Caco-2 (cell line): Measurements from ENCODE around the gene SLC28A1. TPM values are rescaled to one million over a fixed set of nuclear protein-coding genes. Genes with fewer than 3 reads are reported as not detected.

Source experiments
- BruUV-seq: library from RNA; stranded (reverse); fragments of 400-500 nt; replicated peaks from 2 replicates; lab custom pipeline; 2021; lab: Mats Ljungman, UMichigan
- CTCF ChIA-PET: fragments of 300-600 bp; sonication (Branson Sonifier 250); formaldehyde crosslinking; loops from one replicate; lab custom pipeline; 2022; ENCODE audit warnings: antibody characterized with exemption; lab: Charles Lee
- POLR2A ChIA-PET: fragments of 300-600 bp; sonication (Branson Sonifier 250); formaldehyde crosslinking; loops from one replicate; lab custom pipeline; 2022; ENCODE audit warnings: antibody characterized with exemption; lab: Charles Lee
- DNase-seq, 2 experiments: peaks; one replicate each; pipeline versions ENCODE4 v3.0.0 to v3.0.0-alpha.2; 2020 to 2022
- H3K27me3 ChIP-seq: replicated peaks from 2 replicates; pipeline ENCODE4 v1.6.0; 2011; ENCODE audit warnings: low read length; ENCODE audit not compliant: control insufficient read depth, insufficient read depth
- H3K36me3 ChIP-seq: 2 replicates; pipeline ENCODE4 v1.5.1; 2011; ENCODE audit warnings: low read length; ENCODE audit not compliant: control insufficient read depth, insufficient read depth
- H3K4me1 ChIP-seq: fragments of 250-450 bp; sonication (Bioruptor Pico); 2 replicates; pipeline ENCODE4 v1.5.1; 2020; ENCODE audit warnings: mild to moderate bottlenecking
- H3K4me3 ChIP-seq: 2 replicates; pipeline ENCODE4 v1.5.1; 2011; ENCODE audit warnings: low read depth, mild to moderate bottlenecking, control low read depth, low read length
- H3K9me3 ChIP-seq: fragments of 250-450 bp; sonication (Bioruptor Pico); 2 replicates; pipeline ENCODE4 v1.5.1; 2020; ENCODE audit warnings: mild to moderate bottlenecking, moderate library complexity
- H3K27ac Mint-ChIP-seq: one replicate; pipeline ENCODE4 v1.8.0; 2022; ENCODE audit warnings: mixed read lengths; ENCODE audit not compliant: unreplicated experiment
- H3K27me3 Mint-ChIP-seq: one replicate; pipeline ENCODE4 v1.8.0; 2022; ENCODE audit warnings: mixed read lengths; ENCODE audit not compliant: insufficient read depth, unreplicated experiment
- H3K36me3 Mint-ChIP-seq: one replicate; pipeline ENCODE4 v1.8.0; 2022; ENCODE audit warnings: mild to moderate bottlenecking, mixed read lengths; ENCODE audit not compliant: insufficient read depth, unreplicated experiment
- H3K4me1 Mint-ChIP-seq: one replicate; pipeline ENCODE4 v1.8.0; 2022; ENCODE audit warnings: low read depth, mixed read lengths; ENCODE audit not compliant: unreplicated experiment
- H3K4me3 Mint-ChIP-seq: one replicate; pipeline ENCODE4 v1.8.0; 2022; ENCODE audit warnings: mild to moderate bottlenecking, moderate library complexity, mixed read lengths; ENCODE audit not compliant: unreplicated experiment
- H3K9me3 Mint-ChIP-seq: one replicate; pipeline ENCODE4 v1.8.0; 2022; ENCODE audit warnings: mixed read lengths; ENCODE audit not compliant: unreplicated experiment
- intact Hi-C: fragments of 100-400 bp; cut with micrococcal nuclease; formaldehyde crosslinking; loops from one replicate; pipeline ENCODE4 v1.10.0; 2022; ENCODE audit not compliant: unreplicated experiment
- total RNA-seq: library from RNA; stranded (reverse); gene quantifications from 2 replicates; pipeline ENCODE4 v1.2.3, GENCODE V29; 2022
- TF ChIP-seq, protein P1 (sequence below), 2 experiments: fragments of 200-600 bp in 1 of 2; IDR thresholded peaks; 1 replicate in 1 of 2; 2 replicates in 1 of 2; pipeline versions ENCODE4 v1.5.1 to v1.8.0; 2011 to 2022; ENCODE audit warnings: antibody characterized with exemption in 1 of 2, control low read depth in 1 of 2, inconsistent platforms in 1 of 2, low read depth in 1 of 2, low read length in 1 of 2, mild to moderate bottlenecking in 1 of 2, moderate library complexity in 1 of 2; ENCODE audit not compliant: insufficient read depth in 1 of 2, severe bottlenecking in 1 of 2, unreplicated experiment in 1 of 2

SLC28A1 gene
- total RNA-seq, 1 experiment from 2014 or later: not detected

DNA sequence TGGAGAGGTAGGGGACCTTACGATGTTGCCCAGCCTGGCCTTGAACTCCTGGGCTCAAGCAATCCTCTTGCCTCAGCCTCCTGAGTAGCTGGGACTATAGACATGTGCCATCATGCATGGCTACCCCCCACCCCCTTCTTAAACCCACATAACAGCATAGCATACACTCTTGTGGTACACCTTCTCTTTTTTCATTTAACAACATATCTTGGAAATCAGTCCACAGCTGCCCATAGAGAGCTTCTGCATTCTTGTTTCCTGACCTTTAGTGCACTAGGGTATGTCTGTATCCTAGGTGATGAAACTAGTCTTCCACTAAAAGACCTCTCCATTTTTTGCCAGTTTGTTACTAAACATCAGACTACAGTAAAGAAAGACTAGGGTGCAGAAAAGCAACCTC lies 33.0 kb downstream of the SLC28A1 start:
- H3K9me3 ChIP-seq: no peaks in the 10 kb centered on the region
- peaks cover 3% of the 10 kb centered on the region for H3K36me3 Mint-ChIP-seq
- no peak overlapping the region for H3K4me3 Mint-ChIP-seq
- TF ChIP-seq, protein P1, sequence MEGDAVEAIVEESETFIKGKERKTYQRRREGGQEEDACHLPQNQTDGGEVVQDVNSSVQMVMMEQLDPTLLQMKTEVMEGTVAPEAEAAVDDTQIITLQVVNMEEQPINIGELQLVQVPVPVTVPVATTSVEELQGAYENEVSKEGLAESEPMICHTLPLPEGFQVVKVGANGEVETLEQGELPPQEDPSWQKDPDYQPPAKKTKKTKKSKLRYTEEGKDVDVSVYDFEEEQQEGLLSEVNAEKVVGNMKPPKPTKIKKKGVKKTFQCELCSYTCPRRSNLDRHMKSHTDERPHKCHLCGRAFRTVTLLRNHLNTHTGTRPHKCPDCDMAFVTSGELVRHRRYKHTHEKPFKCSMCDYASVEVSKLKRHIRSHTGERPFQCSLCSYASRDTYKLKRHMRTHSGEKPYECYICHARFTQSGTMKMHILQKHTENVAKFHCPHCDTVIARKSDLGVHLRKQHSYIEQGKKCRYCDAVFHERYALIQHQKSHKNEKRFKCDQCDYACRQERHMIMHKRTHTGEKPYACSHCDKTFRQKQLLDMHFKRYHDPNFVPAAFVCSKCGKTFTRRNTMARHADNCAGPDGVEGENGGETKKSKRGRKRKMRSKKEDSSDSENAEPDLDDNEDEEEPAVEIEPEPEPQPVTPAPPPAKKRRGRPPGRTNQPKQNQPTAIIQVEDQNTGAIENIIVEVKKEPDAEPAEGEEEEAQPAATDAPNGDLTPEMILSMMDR (IDR thresholded peaks at IDR 0.05; ENCODE audit: insufficient read depth in 1 of 2, low read depth in 1 of 2, low read length in 1 of 2, severe bottlenecking in 1 of 2, unreplicated experiment in 1 of 2): no peak
- ChIA-PET CTCF (no interaction called here), POLR2A (no interaction called here)
- no peaks in the 10 kb centered on the region for H3K27me3 Mint-ChIP-seq
- no TSS peak for BruUV-seq
- H3K9me3 Mint-ChIP-seq: no peaks in the 10 kb centered on the region
- H3K4me3 ChIP-seq: no peak overlapping the region
- DNase-seq: no peak
- intact Hi-C loops: no loop called here
- H3K27ac Mint-ChIP-seq: no peak overlapping the region
- H3K27me3 ChIP-seq: no peaks in the 10 kb centered on the region; the same call in 1 of the 2 replicates
- peaks cover 18% of the 10 kb centered on the region for H3K4me1 Mint-ChIP-seq
- peaks cover 18% of the 10 kb centered on the region for H3K4me1 ChIP-seq
- H3K36me3 ChIP-seq: no peaks in the 10 kb centered on the region

DNA sequence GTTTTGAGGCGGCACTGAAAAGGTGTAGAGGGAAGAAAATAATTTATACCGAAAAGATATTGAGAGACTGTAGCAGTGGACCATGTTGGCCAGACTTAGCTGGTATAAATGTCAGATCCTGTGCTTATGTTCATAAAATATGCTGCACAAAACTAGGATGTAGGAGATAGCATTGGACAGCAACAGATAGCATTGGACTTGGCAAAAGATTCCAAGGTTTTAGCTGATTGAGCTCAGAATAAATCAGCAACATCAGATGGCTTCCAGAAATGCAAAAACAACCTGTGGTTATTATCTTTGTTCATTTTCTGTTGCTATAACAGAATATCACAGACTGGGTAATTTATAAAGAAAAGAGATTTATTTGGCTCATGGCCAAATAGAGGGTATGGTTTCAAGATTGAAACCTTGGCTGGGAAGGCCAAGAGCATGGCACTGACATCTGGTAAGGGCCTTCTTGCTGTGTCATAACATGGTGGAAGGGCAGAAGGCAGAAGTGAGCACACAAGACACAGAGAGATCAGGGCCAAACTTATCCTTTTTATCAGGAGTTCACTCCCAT lies 34.7 kb downstream of the SLC28A1 start:
- TF ChIP-seq, protein P1 (IDR thresholded peaks at IDR 0.05; ENCODE audit: insufficient read depth in 1 of 2, low read depth in 1 of 2, low read length in 1 of 2, severe bottlenecking in 1 of 2, unreplicated experiment in 1 of 2): no peak
- CTCF ChIA-PET: no interaction called here
- Mint-ChIP-seq H3K9me3 (no peaks in the 10 kb centered on the region), H3K4me1 (peaks cover 13% of the 10 kb centered on the region), H3K27me3 (no peaks in the 10 kb centered on the region), H3K27ac (no peak overlapping the region), H3K4me3 (no peak overlapping the region), H3K36me3 (no peaks in the 10 kb centered on the region)
- POLR2A ChIA-PET: no interaction called here
- Histone ChIP-seq H3K36me3 (no peaks in the 10 kb centered on the region), H3K9me3 (no peaks in the 10 kb centered on the region), H3K4me3 (no peak overlapping the region), H3K4me1 (peaks cover 19% of the 10 kb centered on the region), H3K27me3 (no peaks in the 10 kb centered on the region; the same call in 1 of the 2 replicates)
- no peak for DNase-seq
- intact Hi-C loops: no loop called here
- BruUV-seq: no TSS peak

DNA sequence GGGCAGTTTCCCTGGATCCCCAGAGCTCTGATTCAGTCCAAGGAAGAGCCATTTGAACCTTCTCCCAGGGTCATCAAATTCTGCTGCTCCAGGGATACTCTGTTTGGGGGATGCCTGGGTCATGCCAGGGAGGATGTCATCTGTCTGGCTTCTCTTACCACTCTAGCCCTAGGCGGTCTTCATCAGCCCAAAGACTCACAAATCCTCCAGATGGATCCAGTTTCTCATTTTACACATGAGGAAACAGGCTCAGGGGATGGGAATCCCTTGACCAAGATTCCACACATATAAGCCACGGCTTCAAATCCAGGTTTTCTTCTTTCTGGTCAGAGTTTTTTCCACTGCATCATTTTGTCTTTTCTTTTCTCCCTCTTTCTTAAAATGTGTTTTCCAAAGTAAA lies 36.7 kb downstream of the SLC28A1 start:
- H3K27ac Mint-ChIP-seq: no peak overlapping the region
- H3K36me3 Mint-ChIP-seq: no peaks in the 10 kb centered on the region
- BruUV-seq: no TSS peak
- no peaks in the 10 kb centered on the region for H3K27me3 Mint-ChIP-seq
- H3K4me1 Mint-ChIP-seq: no peaks in the 10 kb centered on the region
- Histone ChIP-seq H3K4me1 (peaks cover 12% of the 10 kb centered on the region; the same call in 1 of the 2 replicates), H3K4me3 (no peak overlapping the region), H3K27me3 (no peaks in the 10 kb centered on the region), H3K36me3 (no peaks in the 10 kb centered on the region), H3K9me3 (no peaks in the 10 kb centered on the region)
- CTCF ChIA-PET: no interaction called here
- H3K4me3 Mint-ChIP-seq: no peak overlapping the region
- POLR2A ChIA-PET: no interaction called here
- no peak for DNase-seq
- intact Hi-C loops: loop anchor here (10.0 kb wide), 2 partner anchors 176 to 206 kb away; partner anchors contain the start of genes SEC11A and ZNF592
- H3K9me3 Mint-ChIP-seq: no peaks in the 10 kb centered on the region
- TF ChIP-seq, protein P1 (IDR thresholded peaks at IDR 0.05; ENCODE audit: insufficient read depth in 1 of 2, low read depth in 1 of 2, low read length in 1 of 2, severe bottlenecking in 1 of 2, unreplicated experiment in 1 of 2): no peak
